ENCODE data around the gene FRMPD4. TPM values are rescaled to one million over a fixed set of nuclear protein-coding genes. Genes with fewer than 3 reads are reported as not detected.

The FRMPD4 gene
- total RNA-seq, 2 experiments from 2014 or later = not detected

DNA sequence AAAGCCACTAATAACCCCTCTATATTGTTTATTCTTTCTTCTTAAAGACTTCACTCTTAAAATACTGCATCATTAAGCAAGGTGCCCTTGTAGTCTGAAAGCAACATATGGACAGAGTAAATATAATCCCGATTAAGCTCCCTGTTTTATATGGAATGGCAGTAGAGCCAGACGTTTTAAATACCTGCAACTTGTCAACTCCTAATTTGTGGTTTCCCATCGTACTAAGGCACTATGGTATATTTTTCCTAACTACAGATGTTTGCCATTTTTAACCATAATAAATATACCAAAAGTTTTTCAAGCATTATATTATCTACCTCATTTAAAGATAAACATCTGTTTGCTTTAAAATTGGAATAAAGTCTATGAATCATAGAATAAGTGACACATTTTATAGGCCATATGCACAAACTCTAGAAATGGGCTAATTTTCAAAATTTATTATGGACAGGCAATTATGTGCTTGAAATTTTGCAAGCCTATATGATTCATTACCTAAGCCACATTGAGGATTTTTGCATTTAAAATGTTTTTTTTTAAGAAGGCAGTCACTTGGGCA is 194.6 kb downstream of the FRMPD4 start:
- H3K27me3 ChIP-seq (ENCODE audit: control insufficient read depth in 1 of 2, insufficient read depth in 2 of 2, low read length in 2 of 2) = no peaks in the 10 kb centered on the region
- ChIA-PET POLR2A (no interaction called here), CTCF (no interaction called here)
- TF ChIP-seq, protein P1, sequence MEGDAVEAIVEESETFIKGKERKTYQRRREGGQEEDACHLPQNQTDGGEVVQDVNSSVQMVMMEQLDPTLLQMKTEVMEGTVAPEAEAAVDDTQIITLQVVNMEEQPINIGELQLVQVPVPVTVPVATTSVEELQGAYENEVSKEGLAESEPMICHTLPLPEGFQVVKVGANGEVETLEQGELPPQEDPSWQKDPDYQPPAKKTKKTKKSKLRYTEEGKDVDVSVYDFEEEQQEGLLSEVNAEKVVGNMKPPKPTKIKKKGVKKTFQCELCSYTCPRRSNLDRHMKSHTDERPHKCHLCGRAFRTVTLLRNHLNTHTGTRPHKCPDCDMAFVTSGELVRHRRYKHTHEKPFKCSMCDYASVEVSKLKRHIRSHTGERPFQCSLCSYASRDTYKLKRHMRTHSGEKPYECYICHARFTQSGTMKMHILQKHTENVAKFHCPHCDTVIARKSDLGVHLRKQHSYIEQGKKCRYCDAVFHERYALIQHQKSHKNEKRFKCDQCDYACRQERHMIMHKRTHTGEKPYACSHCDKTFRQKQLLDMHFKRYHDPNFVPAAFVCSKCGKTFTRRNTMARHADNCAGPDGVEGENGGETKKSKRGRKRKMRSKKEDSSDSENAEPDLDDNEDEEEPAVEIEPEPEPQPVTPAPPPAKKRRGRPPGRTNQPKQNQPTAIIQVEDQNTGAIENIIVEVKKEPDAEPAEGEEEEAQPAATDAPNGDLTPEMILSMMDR (IDR thresholded peaks at IDR 0.05) = no peak
- ATAC-seq (ENCODE audit: poor library complexity) = no peak
- H3K36me3 Mint-ChIP-seq (ENCODE audit: low read depth) = no peaks in the 10 kb centered on the region
- H3K4me1 Mint-ChIP-seq (ENCODE audit: low read depth) = no peaks in the 10 kb centered on the region
- intact Hi-C loops (cut with DNase I, micrococcal nuclease) = no loop called here
- no peaks in the 10 kb centered on the region for H3K27me3 Mint-ChIP-seq
- no peak overlapping the region for H3K4me3 Mint-ChIP-seq
- H3K36me3 ChIP-seq (ENCODE audit: insufficient read depth, low read length) = no peaks in the 10 kb centered on the region
- no peaks in the 10 kb centered on the region for H3K9me3 Mint-ChIP-seq
- H3K4me3 ChIP-seq (ENCODE audit: low read length) = no peak overlapping the region
- H3K9me3 ChIP-seq (ENCODE audit: control insufficient read depth in 1 of 2, insufficient read depth in 1 of 2, low read length in 2 of 2) = no peaks in the 10 kb centered on the region
- no peaks in the 10 kb centered on the region for H3K4me1 ChIP-seq (ENCODE audit: insufficient read depth, low read length)
- no peak overlapping the region for H3K27ac Mint-ChIP-seq
- no peak for DNase-seq
- H3K27ac ChIP-seq (ENCODE audit: low read depth in 1 of 2, low read length in 2 of 2) = no peak overlapping the region

- peaks cover 3% of the 10 kb centered on the region for H3K9me3 Mint-ChIP-seq
- no peak for DNase-seq
Measured at GRCh38 chrX:12339921-12340320, 201.6 kb downstream of the FRMPD4 start.

DNA sequence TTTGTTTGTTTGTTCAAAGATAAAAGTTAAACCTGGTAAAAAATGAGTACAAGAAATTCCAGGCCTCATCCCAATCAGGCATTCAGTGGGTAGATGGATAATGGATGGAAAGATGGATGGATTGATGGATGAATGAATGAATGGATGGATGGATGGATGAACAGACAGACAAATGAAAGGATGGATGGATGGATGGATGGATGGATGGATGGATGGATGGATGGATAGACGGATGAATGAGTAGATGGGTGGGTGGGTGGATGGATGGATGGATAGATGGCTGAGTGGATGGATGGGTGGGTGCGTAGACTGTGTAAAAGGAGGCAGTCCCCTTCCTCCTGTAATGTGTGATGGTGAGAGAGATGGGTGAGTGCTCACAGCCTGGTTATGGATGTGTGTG is 206.7 kb downstream of the FRMPD4 start:
- POLR2A ChIA-PET = no interaction called here
- H3K9me3 Mint-ChIP-seq = peaks cover 3% of the 10 kb centered on the region
- H3K27me3 ChIP-seq (ENCODE audit: control insufficient read depth in 1 of 2, insufficient read depth in 2 of 2, low read length in 2 of 2) = no peaks in the 10 kb centered on the region
- no peaks in the 10 kb centered on the region for H3K4me1 Mint-ChIP-seq (ENCODE audit: low read depth)
- TF ChIP-seq, protein P1 (IDR thresholded peaks at IDR 0.05) = no peak
- no peaks in the 10 kb centered on the region for H3K36me3 Mint-ChIP-seq (ENCODE audit: low read depth)
- no peak overlapping the region for H3K27ac ChIP-seq (ENCODE audit: low read depth in 1 of 2, low read length in 2 of 2)
- H3K4me3 ChIP-seq (ENCODE audit: low read length) = no peak overlapping the region
- H3K27me3 Mint-ChIP-seq = peaks cover 4% of the 10 kb centered on the region
- DNase-seq = no peak
- intact Hi-C loops (cut with DNase I, micrococcal nuclease) = no loop called here
- no peaks in the 10 kb centered on the region for H3K9me3 ChIP-seq (ENCODE audit: control insufficient read depth in 1 of 2, insufficient read depth in 1 of 2, low read length in 2 of 2)
- no peak for ATAC-seq (ENCODE audit: poor library complexity)
- H3K4me3 Mint-ChIP-seq = no peak overlapping the region
- no peaks in the 10 kb centered on the region for H3K36me3 ChIP-seq (ENCODE audit: insufficient read depth, low read length)
- CTCF ChIA-PET = no interaction called here
- no peaks in the 10 kb centered on the region for H3K4me1 ChIP-seq (ENCODE audit: insufficient read depth, low read length)
- no peak overlapping the region for H3K27ac Mint-ChIP-seq

More at GRCh38 chrX:12339921-12340320, 201.6 kb downstream of the FRMPD4 start:
- CTCF ChIA-PET = no interaction called here
- H3K4me3 Mint-ChIP-seq = no peak overlapping the region
- no peaks in the 10 kb centered on the region for H3K4me1 ChIP-seq (ENCODE audit: insufficient read depth, low read length)
- H3K9me3 ChIP-seq (ENCODE audit: control insufficient read depth in 1 of 2, insufficient read depth in 1 of 2, low read length in 2 of 2) = no peaks in the 10 kb centered on the region
- H3K4me1 Mint-ChIP-seq (ENCODE audit: low read depth) = no peaks in the 10 kb centered on the region
- TF ChIP-seq, protein P1 (IDR thresholded peaks at IDR 0.05) = no peak
- H3K27ac ChIP-seq (ENCODE audit: low read depth in 1 of 2, low read length in 2 of 2) = no peak overlapping the region
- ATAC-seq (ENCODE audit: poor library complexity) = no peak
- H3K36me3 Mint-ChIP-seq (ENCODE audit: low read depth) = no peaks in the 10 kb centered on the region
- H3K27ac Mint-ChIP-seq = no peak overlapping the region
- POLR2A ChIA-PET = no interaction called here
- H3K36me3 ChIP-seq (ENCODE audit: insufficient read depth, low read length) = no peaks in the 10 kb centered on the region
- no peaks in the 10 kb centered on the region for H3K27me3 ChIP-seq (ENCODE audit: control insufficient read depth in 1 of 2, insufficient read depth in 2 of 2, low read length in 2 of 2)
- H3K27me3 Mint-ChIP-seq = peaks cover 4% of the 10 kb centered on the region
- H3K4me3 ChIP-seq (ENCODE audit: low read length) = no peak overlapping the region
- intact Hi-C loops (cut with DNase I, micrococcal nuclease) = no loop called here
